Measurements from ENCODE around the gene SLC6A9.
A peak's percentile ranks its signal among the peaks of the same experiment; 100 is the strongest.

SLC6A9 gene

GRCh38 chr1:44040418-44040817 is 9.2 kb upstream of the SLC6A9 start:
- Mint-ChIP-seq H3K36me3 (ENCODE audit: low read depth) (no peaks in the 10 kb centered on the region), H3K4me1 (peaks cover 43% of the 10 kb centered on the region), H3K27me3 (ENCODE audit: low read depth, poor library complexity) (peaks cover 9% of the 10 kb centered on the region), H3K4me3 (no peak overlapping the region), H3K9me3 (no peaks in the 10 kb centered on the region), H3K27ac (no peak overlapping the region)
- DNase-seq: no peak
- no peak for TF ChIP-seq CTCF (IDR thresholded peaks at IDR 0.05)

DNA sequence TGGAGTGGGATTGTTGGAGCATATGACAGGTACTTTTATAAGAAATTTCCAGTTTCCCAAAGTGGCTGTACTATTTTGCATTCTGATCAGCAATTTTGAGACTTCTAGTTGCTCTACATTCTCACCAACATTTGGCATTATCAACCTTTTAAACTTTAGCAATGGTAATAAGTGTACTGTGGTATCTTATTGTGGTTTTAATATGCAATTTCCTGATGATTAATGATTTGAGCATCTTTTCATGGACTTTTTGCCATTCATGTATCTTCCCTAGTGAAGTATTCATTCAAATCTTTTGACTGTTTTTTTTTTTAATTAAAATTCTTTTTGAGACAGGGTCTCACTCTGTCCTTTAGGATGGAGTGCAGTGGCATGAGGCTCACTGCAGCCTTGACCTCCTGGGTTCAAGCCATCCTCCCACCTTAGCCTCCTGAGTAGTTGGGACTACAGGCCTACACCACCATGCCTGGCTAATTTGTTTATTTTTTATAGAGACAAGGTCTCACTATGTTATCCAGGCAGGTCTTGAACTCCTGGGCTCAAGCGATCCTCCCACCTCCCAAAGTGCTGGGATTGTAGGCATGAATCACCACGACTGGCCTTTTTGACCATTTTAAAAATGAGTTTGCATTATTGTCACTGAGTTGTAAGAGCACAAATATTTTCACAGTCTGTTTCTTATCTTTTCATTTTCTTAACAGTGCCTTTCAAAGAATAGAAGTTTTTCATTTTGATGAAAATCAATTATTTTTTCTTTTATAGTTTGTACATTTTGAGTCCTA is 7.8 kb upstream of the SLC6A9 start:
- DNase-seq: no peak
- Mint-ChIP-seq H3K4me3 (no peak overlapping the region), H3K27ac (no peak overlapping the region), H3K27me3 (ENCODE audit: low read depth, poor library complexity) (peaks cover 5% of the 10 kb centered on the region), H3K36me3 (ENCODE audit: low read depth) (no peaks in the 10 kb centered on the region), H3K4me1 (peaks cover 46% of the 10 kb centered on the region), H3K9me3 (no peaks in the 10 kb centered on the region)
- TF ChIP-seq CTCF (IDR thresholded peaks at IDR 0.05): no peak

- H3K27ac Mint-ChIP-seq: peak overlapping the region; percentile 84
Measured at GRCh38 chr1:44037154-44037553, 5.9 kb upstream of the SLC6A9 start.

DNA sequence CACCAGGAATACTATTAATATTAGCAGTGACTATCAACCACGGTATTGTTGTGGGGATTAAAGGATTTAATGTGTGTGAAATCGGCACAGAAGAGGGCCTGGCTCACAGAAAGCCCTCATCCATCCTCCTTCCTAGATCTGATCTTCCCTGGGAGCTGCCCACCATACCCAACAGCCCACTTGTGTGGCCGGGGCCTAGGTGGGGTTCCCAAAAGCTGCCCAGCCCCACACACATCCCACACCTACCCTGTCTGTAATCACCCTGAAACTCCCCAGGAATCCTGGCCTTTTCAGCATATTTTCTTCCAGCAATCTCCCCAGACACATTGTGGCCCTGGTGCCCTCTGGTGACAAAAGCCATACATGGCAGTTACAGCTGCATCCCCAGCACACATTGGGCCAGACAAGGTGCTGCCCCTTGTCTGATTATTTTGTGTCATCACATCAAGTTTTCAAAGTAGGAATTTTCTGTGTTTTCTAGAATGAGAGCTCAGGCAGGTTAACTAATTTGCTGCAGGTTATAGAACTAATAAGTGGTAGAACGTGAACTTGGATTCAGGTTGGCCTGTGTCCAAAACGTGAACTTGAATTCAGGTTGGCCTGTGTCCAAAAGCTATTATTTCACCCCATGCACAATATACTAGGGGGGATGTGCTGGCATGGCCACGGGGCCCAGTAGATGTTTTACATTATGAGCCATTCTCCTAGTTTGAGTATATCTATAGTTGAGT is 5.3 kb upstream of the SLC6A9 start:
- Mint-ChIP-seq H3K27me3 (ENCODE audit: low read depth, poor library complexity) (peaks cover 4% of the 10 kb centered on the region), H3K4me1 (peaks cover 58% of the 10 kb centered on the region), H3K9me3 (no peaks in the 10 kb centered on the region), H3K36me3 (ENCODE audit: low read depth) (no peaks in the 10 kb centered on the region), H3K27ac (peak overlapping the region; percentile 84), H3K4me3 (no peak overlapping the region)
- DNase-seq: peak; percentile 72
- TF ChIP-seq CTCF (IDR thresholded peaks at IDR 0.05): peak; percentile 74

More at GRCh38 chr1:44037154-44037553, 5.9 kb upstream of the SLC6A9 start:
- TF ChIP-seq CTCF (IDR thresholded peaks at IDR 0.05): no peak
- Mint-ChIP-seq H3K4me3 (peak overlapping the region; percentile 10), H3K27me3 (ENCODE audit: low read depth, poor library complexity) (no peaks in the 10 kb centered on the region), H3K36me3 (ENCODE audit: low read depth) (no peaks in the 10 kb centered on the region), H3K9me3 (no peaks in the 10 kb centered on the region), H3K4me1 (peaks cover 52% of the 10 kb centered on the region)
- peak; percentile 53 for DNase-seq

DNA sequence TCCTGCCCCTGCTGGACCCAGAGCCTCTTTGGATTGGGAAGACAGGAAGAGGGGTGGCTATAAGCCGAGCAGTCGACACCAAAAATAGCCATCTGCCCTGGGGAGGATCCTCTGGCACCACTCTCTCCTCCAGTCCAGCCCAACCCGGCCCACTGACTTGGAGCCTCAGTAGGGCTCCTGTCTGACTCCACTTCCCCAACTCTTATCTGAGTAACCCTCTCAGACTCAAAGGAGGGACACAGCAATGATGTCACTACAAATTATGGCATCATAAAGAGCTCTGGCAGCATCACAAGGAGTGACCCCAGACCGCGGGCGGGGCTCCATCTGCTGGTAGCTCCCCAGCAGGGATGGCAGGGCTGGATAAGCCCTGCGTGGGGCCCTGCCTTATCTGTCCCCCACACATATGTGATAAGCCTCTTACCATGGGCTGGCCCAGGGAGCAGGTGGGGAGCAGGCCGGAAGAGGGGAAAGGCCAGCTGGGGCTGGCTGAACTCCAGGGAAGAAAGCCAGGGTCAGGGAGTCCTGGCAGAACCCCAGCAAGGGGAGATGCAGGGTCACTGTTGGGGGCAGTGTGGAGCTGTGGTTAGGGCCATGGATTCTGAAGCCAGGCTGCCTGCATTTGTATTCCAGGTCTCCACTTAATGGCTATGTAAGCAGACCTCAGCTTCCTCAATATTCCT is 4.6 kb upstream of the SLC6A9 start:
- no peak for TF ChIP-seq CTCF (IDR thresholded peaks at IDR 0.05)
- Mint-ChIP-seq H3K27ac (no peak overlapping the region), H3K4me1 (peaks cover 60% of the 10 kb centered on the region)

More for the DNA sequence above, 4.6 kb upstream of the SLC6A9 start:
- Mint-ChIP-seq H3K9me3 (no peaks in the 10 kb centered on the region), H3K4me3 (no peak overlapping the region), H3K36me3 (ENCODE audit: low read depth) (no peaks in the 10 kb centered on the region), H3K27me3 (ENCODE audit: low read depth, poor library complexity) (peaks cover 5% of the 10 kb centered on the region)
- DNase-seq: no peak
